GM23248 (cell line): ENCODE results near the gene ASIP.

Experiments
- EZH2 ChIP-seq: fragments of 200-600 bp; sonication (generic); IDR thresholded peaks from 2 replicates; pipeline ENCODE4 v1.6.1; 2018; ENCODE audit warnings: antibody characterized with exemption, mild to moderate bottlenecking; ENCODE audit not compliant: insufficient read depth, poor library complexity, severe bottlenecking
- EZH2phosphoT487 ChIP-seq: fragments of 200-600 bp; sonication (generic); IDR thresholded peaks from 2 replicates; pipeline ENCODE4 v1.6.1; 2018; ENCODE audit warnings: antibody characterized with exemption, moderate library complexity, mild to moderate bottlenecking, low read depth; ENCODE audit not compliant: insufficient read depth

DNA sequence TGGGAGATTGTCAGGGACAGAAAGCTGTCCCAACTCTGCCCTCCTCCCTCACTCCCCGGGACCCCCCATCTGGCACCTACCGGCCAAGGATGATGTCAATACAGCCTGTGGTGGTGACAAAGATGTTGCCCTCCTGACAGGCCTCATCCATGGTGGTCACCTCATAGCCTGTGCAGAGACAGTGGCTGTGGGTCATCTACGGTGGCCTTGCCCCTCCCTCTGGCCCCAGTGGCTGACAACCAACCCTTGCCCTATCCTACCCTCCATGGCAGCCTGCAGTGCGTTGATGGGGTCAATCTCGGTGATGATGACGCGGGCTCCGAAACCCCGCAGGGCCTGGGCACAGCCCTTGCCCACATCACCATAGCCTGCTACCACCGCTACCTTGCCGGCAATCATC, 49.2 kb downstream of the ASIP start:
- TF ChIP-seq EZH2 (no peak), EZH2phosphoT487 (no peak)
